OCI-LY7 (cell line): ENCODE measurements around the gene MYBBP1A.

ENCODE experiments used
- CTCF ChIP-seq: fragments of 200-600 bp; sonication (generic); conservative IDR thresholded peaks from 2 replicates; pipeline ENCODE4 v1.5.1; 2014; ENCODE audit warnings: mild to moderate bottlenecking, antibody characterized with exemption, low read length, moderate library complexity, mixed read lengths
- EZH2phosphoT487 ChIP-seq: fragments of 200-600 bp; sonication (generic); IDR thresholded peaks from 2 replicates; pipeline ENCODE4 v1.6.1; 2018; ENCODE audit warnings: low read depth, borderline replicate concordance, mild to moderate bottlenecking, mixed run types, antibody characterized with exemption, low read length, moderate library complexity, mixed read lengths

GRCh38 chr17:4511199-4511932 is 43.8 kb downstream of the MYBBP1A start:
- no peak for TF ChIP-seq CTCF
- TF ChIP-seq EZH2phosphoT487: no peak
